Osteocyte (in vitro differentiated cells): Measurements from ENCODE around the gene TGFBRAP1. TPM values are rescaled to one million over a fixed set of nuclear protein-coding genes. Genes with fewer than 3 reads are reported as not detected.
A peak's percentile ranks its signal among the peaks of the same experiment; 100 is the strongest.

Source experiments
- DNase-seq: peaks from one replicate; pipeline ENCODE4 v3.0.0; 2021; ENCODE audit warnings: mixed read lengths; ENCODE audit not compliant: unreplicated experiment; ENCODE audit errors: extremely low spot score
- H3K27ac Mint-ChIP-seq: one replicate; pipeline ENCODE4 v1.8.0; 2021; ENCODE audit warnings: mild to moderate bottlenecking, mixed read lengths; ENCODE audit not compliant: unreplicated experiment
- H3K27me3 Mint-ChIP-seq: one replicate; pipeline ENCODE4 v1.8.0; 2021; ENCODE audit warnings: mixed read lengths; ENCODE audit not compliant: unreplicated experiment
- H3K36me3 Mint-ChIP-seq: one replicate; pipeline ENCODE4 v1.8.0; 2021; ENCODE audit warnings: mixed read lengths; ENCODE audit not compliant: unreplicated experiment
- H3K4me1 Mint-ChIP-seq: one replicate; pipeline ENCODE4 v1.8.0; 2021; ENCODE audit warnings: mixed read lengths; ENCODE audit not compliant: unreplicated experiment
- H3K4me3 Mint-ChIP-seq: one replicate; pipeline ENCODE4 v1.8.0; 2021; ENCODE audit warnings: mild to moderate bottlenecking, moderate library complexity, mixed read lengths; ENCODE audit not compliant: unreplicated experiment
- H3K9me3 Mint-ChIP-seq: one replicate; pipeline ENCODE4 v1.8.0; 2021; ENCODE audit warnings: mixed read lengths; ENCODE audit not compliant: unreplicated experiment
- total RNA-seq: library from RNA; stranded (reverse); gene quantifications from 2 replicates; pipeline ENCODE4 v1.2.1, GENCODE V29; 2021
- TF ChIP-seq, protein P1 (sequence below): fragments of 200-600 bp; sonication (generic); IDR thresholded peaks from 2 replicates; pipeline ENCODE4 v1.5.0; 2021; ENCODE audit warnings: antibody characterized with exemption, mild to moderate bottlenecking, moderate library complexity

Gene TGFBRAP1
- total RNA-seq, 1 donor from 2014 or later = 21.2 TPM

DNA sequence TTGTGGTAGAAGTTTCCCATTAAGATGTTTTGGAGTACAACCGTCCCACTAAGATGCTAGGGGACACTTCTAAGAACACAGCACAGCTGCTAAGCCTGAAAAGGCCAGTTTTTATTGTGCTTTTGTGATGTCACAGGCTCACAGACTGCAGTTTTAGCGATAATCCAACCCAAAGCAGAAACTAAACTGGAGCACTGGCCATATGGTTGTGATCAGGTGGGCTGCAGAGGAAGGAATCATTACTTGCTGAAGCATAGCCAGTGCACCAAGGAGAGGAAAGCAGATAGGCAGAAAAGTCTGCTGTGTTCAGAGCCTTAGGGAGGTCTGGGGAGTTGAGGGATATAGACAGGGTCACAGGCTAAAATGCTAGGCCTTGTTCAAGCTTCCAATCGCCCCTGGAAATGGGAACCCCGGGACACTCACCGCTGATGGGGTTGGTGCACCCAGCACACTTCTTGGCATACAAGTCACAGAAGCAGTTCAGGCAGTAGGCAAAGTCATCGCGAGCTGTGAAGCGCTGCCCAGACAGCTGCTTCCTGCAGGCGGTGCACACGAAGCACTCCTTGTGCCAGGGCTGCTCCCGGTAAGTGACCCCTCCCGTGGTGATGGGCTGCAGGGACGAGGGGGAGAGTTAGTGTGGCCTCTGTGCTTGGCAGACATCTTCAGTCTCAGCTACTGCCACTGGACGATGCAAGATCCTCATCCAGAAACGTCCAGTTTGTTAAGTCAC, 33.5 kb upstream of the TGFBRAP1 start:
- Mint-ChIP-seq H3K36me3 (peaks cover 69% of the 10 kb centered on the region), H3K4me1 (no peaks in the 10 kb centered on the region), H3K9me3 (no peaks in the 10 kb centered on the region), H3K27me3 (no peaks in the 10 kb centered on the region), H3K27ac (no peak overlapping the region), H3K4me3 (no peak overlapping the region)
- DNase-seq = no peak
- TF ChIP-seq, protein P1, sequence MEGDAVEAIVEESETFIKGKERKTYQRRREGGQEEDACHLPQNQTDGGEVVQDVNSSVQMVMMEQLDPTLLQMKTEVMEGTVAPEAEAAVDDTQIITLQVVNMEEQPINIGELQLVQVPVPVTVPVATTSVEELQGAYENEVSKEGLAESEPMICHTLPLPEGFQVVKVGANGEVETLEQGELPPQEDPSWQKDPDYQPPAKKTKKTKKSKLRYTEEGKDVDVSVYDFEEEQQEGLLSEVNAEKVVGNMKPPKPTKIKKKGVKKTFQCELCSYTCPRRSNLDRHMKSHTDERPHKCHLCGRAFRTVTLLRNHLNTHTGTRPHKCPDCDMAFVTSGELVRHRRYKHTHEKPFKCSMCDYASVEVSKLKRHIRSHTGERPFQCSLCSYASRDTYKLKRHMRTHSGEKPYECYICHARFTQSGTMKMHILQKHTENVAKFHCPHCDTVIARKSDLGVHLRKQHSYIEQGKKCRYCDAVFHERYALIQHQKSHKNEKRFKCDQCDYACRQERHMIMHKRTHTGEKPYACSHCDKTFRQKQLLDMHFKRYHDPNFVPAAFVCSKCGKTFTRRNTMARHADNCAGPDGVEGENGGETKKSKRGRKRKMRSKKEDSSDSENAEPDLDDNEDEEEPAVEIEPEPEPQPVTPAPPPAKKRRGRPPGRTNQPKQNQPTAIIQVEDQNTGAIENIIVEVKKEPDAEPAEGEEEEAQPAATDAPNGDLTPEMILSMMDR = no peak

DNA sequence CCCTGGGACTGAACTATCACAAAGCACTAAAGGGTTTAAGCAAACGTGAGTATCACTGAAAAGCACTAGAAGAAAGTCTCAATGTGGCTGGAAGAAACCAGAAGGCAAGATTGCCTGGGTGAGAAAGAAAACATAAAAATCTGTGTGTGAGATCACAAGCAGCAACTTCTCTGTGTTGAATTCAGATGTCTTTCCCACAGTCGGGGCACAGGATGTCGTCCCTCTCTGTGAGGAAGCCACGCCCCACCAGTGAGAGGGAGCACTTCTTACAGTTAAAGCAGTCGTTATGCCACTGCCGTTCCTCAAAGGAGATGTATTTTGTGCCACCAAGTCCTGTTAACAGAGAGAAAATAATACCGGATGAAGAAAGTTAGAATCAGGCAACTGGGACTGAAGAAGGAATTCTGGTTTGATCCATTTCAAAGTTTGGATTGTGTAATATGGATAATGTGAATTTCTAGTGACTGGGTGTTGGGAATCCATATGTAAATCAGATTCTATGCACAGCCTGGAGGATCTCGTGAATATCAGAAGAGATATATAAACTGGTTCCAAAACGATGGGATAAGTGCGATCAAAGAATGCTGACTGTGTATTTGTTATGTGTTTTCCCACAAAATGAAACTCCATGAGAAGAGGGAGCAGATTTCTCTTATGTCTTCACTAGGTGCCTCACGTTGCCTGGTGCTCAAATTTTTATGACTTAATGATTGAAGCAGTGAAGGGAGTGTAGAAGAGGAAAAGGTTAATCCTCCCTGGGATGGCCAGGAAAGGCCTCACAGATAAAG, 31.8 kb upstream of the TGFBRAP1 start:
- H3K9me3 Mint-ChIP-seq = peaks cover 11% of the 10 kb centered on the region
- H3K36me3 Mint-ChIP-seq = peaks cover 69% of the 10 kb centered on the region
- DNase-seq = no peak
- TF ChIP-seq, protein P1 = no peak
- no peak overlapping the region for H3K27ac Mint-ChIP-seq
- H3K27me3 Mint-ChIP-seq = no peaks in the 10 kb centered on the region
- no peak overlapping the region for H3K4me3 Mint-ChIP-seq
- no peaks in the 10 kb centered on the region for H3K4me1 Mint-ChIP-seq

DNA sequence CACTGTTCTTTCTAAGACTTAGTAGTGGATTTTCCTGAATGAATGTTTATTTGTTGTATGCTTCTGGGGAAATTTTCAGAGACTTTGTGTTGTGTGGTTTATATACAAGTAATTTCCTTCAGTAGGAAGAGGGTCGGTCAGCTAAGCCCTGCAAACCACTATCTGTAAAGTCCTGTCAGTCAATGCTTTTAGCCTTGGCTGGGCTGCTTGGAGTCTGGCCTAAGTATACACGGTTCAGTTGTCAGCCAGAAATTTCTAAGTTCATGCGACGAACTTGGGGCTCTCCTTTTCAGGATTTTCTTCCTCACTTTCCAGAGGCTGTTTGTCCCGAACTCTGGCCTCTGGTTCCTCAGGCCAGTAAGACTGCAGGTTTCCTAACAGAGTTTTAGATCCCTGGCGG, 29.1 kb upstream of the TGFBRAP1 start:
- no peak for DNase-seq
- Mint-ChIP-seq H3K27ac (no peak overlapping the region), H3K4me1 (no peaks in the 10 kb centered on the region), H3K9me3 (peaks cover 11% of the 10 kb centered on the region), H3K4me3 (no peak overlapping the region), H3K36me3 (peaks cover 54% of the 10 kb centered on the region), H3K27me3 (no peaks in the 10 kb centered on the region)
- TF ChIP-seq, protein P1 = no peak

DNA sequence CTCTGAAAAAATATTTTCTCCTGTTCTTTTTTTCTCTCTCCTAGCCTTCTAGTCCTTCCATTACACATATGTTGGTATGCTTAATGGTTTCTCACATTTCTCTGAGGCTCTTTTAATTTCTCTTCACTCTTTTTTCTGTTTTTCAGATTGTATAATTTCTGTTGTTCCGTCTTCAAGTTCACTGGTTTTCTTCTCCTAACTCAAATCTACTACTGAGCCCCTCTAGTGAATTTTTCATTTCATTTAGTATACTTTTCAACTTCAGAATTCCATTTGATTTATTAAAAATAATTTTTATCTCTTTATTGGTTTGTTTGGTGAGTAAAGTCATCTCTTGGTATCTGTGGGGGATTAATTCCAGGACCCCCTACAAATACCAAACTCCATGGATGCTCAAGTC, 27.6 kb upstream of the TGFBRAP1 start:
- Mint-ChIP-seq H3K4me3 (no peak overlapping the region), H3K27ac (no peak overlapping the region), H3K4me1 (no peaks in the 10 kb centered on the region), H3K27me3 (no peaks in the 10 kb centered on the region), H3K9me3 (peaks cover 11% of the 10 kb centered on the region), H3K36me3 (peaks cover 50% of the 10 kb centered on the region)
- no peak for DNase-seq
- TF ChIP-seq, protein P1 = no peak

DNA sequence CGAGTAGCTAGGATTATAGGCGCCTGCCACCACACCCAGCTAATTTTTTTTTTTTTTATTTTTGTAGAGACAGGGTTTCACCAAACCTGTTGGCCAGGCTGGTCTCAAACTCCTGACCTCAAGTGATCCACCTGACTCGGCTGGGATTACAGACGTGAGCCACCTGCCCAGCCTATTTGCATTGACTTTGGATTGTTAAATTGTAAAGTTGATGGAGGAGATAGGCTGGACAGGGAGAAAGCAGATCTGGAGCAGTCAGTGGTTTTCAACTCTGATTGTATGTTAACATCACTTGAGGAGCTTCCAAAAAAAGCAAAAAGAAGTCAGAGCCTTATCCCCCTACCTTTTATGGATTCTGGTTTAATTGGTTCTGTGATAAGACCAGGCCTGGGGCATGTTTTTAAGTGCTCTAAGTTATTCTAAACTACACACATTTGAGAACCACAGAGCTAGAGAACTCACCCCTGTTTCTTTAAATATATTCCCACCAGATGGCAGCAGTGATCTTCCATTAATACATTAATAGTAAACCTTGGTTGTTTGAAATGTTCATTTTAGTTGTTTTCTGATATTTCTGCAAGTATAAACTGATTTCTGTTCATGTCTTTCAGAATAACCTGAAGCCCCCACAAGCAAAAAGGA, 15.3 kb upstream of the TGFBRAP1 start:
- DNase-seq = no peak
- TF ChIP-seq, protein P1 = peak; percentile 61
- H3K4me3 Mint-ChIP-seq = no peak overlapping the region
- H3K36me3 Mint-ChIP-seq = peaks cover 38% of the 10 kb centered on the region
- H3K27ac Mint-ChIP-seq = no peak overlapping the region
- H3K9me3 Mint-ChIP-seq = no peaks in the 10 kb centered on the region
- no peaks in the 10 kb centered on the region for H3K4me1 Mint-ChIP-seq
- no peaks in the 10 kb centered on the region for H3K27me3 Mint-ChIP-seq
